Pancreas (tissue), 10 donors: ENCODE measurements around the gene NPC1L1. TPM values are rescaled to one million over a fixed set of nuclear protein-coding genes. Genes with fewer than 3 reads are reported as not detected.

Source experiments
- ATAC-seq, 4 donors: fragments of 200-7000 bp; cut with Tn5 transposase; one replicate each; pipeline versions ENCODE4 v1.8.0 to v1.9.1; 2020; ENCODE audit warnings: mild to moderate bottlenecking in 4 of 4, moderate library complexity in 4 of 4
- DNase-seq, 6 donors: peaks; one replicate each; pipeline ENCODE4 v3.0.0-alpha.2; 2020
- FAIRE-seq: peaks from 2 replicates; lab custom pipeline; 2012; peaks lifted over from hg19 to GRCh38; lab: Jason Lieb, UNC
- H3K27ac ChIP-seq, 4 donors: fragments of 200-600 bp; sonication (generic); 1 replicate in 3 of 4; 2 replicates in 1 of 4; pipeline versions ENCODE4 v1.5.0 to v1.8.0; 2020
- H3K27me3 ChIP-seq, 4 donors: fragments of 200-600 bp; one replicate each; pipeline ENCODE4 v1.8.0; 2021
- H3K36me3 ChIP-seq, 3 donors: fragments of 200-600 bp; sonication (generic) in 1 of 3; one replicate each; pipeline versions ENCODE4 v1.5.0 to v1.8.0; 2020 to 2021
- H3K4me1 ChIP-seq, 3 donors: fragments of 200-600 bp; one replicate each; pipeline ENCODE4 v1.8.0; 2021
- H3K4me3 ChIP-seq, 4 donors: fragments of 200-600 bp; sonication (generic) in 2 of 4; one replicate each; pipeline versions ENCODE4 v1.5.0 to v1.8.0; 2020 to 2021
- H3K9me3 ChIP-seq, 4 donors: fragments of 200-600 bp; one replicate each; pipeline ENCODE4 v1.8.0; 2021
- CTCF ChIP-seq, 4 donors: fragments of 200-600 bp; sonication (generic) in 3 of 4; IDR thresholded peaks; one replicate each; pipeline versions ENCODE4 v1.5.0 to v1.8.0; 2021; ENCODE audit warnings: antibody characterized with exemption in 4 of 4
- WGBS, 2 donors: extraction: QIAGEN DNeasy Blood & Tissue Kit; methylation state at CpG; one replicate each; pipeline ENCODE4 v1.1.7; 2013; 5-methylcytosine and 5-hydroxymethylcytosine counted together
- intact Hi-C, 3 donors: fragments of 100-400 bp; cut with DNase I; formaldehyde crosslinking; loops; one replicate each; pipeline versions ENCODE4 v1.11.1 to v1.14.2; 2022
- polyA plus RNA-seq, 2 donors: library from polyadenylated mRNA; stranded (reverse); fragments of 200-250 nt; gene quantifications; one replicate each; pipeline ENCODE4 v1.2.3, GENCODE V29; 2013
- total RNA-seq, 6 donors: library from RNA; stranded (reverse); fragmentation: NEBNext Ultra II Directional in 4 of 6; extraction: Animal tissue kit (Norgen Biotek cat#: 25700) in 4 of 6; gene quantifications; one replicate each; pipeline versions ENCODE4 v1.2.1 to v1.2.4, GENCODE V29; 2021 to 2023
- donor health status: healthy with polysubstance abuse.
- donor health status: DM: no; HTN: no; CAD: no; lungs with moderate emphysema.
- donor health status: DM: no; HTN: no; CAD: no.
- donor health status: control.
- donor health status: control.
- donor health status: Bipolar disorder and iron deficiency.
- donor health status: DM: yes; HTN: yes; CAD: no.
- donor health status: DM: no; HTN: no; CAD: no.
- donor health status: DM: no; HTN: no; CAD: no.
- donor health status: DM: yes; HTN: yes; CAD: no.

Gene NPC1L1
- total and polyA plus RNA-seq, 8 donors: 0.20 to 3.4 (median 0.62) TPM

DNA sequence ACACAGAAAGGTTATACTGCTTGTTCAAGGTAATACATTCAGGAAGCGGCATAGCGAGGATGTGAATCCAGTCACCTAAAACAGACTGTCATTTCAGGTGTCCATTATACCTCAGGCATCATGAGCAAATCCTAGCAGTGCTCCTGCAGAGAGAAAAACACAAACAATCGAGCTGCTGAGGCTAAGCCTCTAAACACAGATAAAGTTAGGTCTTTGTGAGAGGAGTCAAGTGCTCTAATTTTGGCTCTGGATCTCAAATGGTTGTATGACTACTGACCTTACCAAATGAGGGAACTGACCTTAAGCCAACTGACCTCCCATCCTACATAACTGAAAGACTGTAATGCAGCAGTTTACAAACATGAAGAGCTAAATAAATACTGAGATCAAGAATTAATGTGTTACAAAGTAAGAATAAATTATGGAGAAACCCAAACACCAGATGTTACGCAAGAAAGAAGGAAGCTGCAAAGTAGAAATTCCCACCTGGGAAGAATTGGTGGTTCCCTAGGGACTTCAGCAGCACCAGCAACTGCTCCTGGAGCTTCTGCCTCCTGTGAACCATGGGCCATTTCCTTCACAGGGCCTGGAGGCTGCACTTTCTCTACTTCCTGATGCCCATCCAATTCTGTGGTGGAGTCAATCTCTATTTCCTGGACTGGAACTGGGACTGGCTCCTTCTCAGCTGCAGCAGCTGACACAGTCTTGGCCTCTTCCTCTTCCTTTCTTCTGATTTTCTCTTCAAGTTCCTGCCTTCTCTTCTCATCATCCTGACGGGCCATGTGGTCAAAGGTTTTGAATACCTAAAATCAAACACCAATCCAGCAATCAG lies 56.4 kb downstream of the NPC1L1 start:
- intact Hi-C loops: loop anchor here in 1 of 3 donors (5.0 kb wide), 1 partner anchor 242 kb away; no protein-coding TSS in a partner anchor
- H3K36me3 ChIP-seq: peaks cover 3 to 37% (median 11%) of the 10 kb centered on the region in 3 donors
- ATAC-seq: peak in 2 of 4 donors; percentile 21 to 43

GRCh38 chr7:44482502-44483485 lies 58.3 kb downstream of the NPC1L1 start:
- WGBS, 2 donors: 98% methylated on average over 2 of the region's 2 CpGs
- H3K27me3 ChIP-seq: no peaks in the 10 kb centered on the region
- no peak for TF ChIP-seq CTCF (IDR thresholded peaks at IDR 0.05)
- intact Hi-C loops: loop anchor here in 1 of 3 donors (5.0 kb wide), 1 partner anchor 240 kb away; no protein-coding TSS in a partner anchor
- H3K4me3 ChIP-seq: no peak overlapping the region
- H3K27ac ChIP-seq: no peak overlapping the region
- H3K4me1 ChIP-seq: peaks cover 12 to 28% (median 19%) of the 10 kb centered on the region in 3 donors
- no peaks in the 10 kb centered on the region for H3K9me3 ChIP-seq
- ATAC-seq: no peak
- H3K36me3 ChIP-seq: peaks cover 3 to 51% (median 11%) of the 10 kb centered on the region in 3 donors
- no peak for FAIRE-seq
- DNase-seq: no peak

More for the DNA sequence above, 56.4 kb downstream of the NPC1L1 start:
- H3K4me3 ChIP-seq: no peak overlapping the region
- H3K9me3 ChIP-seq: no peaks in the 10 kb centered on the region
- WGBS, 2 donors: 83 to 85% methylated on average over 5 of the region's 5 CpGs
- H3K27ac ChIP-seq: no peak overlapping the region
- no peaks in the 10 kb centered on the region for H3K27me3 ChIP-seq
- no peak for FAIRE-seq
- TF ChIP-seq CTCF (IDR thresholded peaks at IDR 0.05): no peak
- H3K4me1 ChIP-seq: peaks cover 19 to 44% (median 22%) of the 10 kb centered on the region in 3 donors
- no peak for DNase-seq

DNA sequence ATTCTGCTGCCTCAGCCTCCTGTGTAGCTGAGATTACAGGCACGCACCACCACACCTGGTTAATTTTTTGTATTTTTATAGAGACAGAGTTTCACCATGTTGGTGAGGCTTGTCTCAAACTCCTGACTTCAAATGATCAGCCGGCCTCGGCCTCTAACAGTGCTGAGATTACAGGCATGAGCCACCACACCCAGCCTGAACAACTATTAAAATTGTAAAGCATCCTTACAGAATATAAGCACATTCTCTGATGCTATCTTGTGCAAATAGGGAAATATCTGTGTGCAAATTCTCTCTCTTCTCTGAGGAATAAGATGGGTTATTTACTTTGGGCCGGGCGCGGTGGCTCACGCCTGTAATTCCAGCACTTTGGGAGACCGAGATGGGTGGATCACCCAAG lies 63.2 kb downstream of the NPC1L1 start:
- no peaks in the 10 kb centered on the region for H3K27me3 ChIP-seq
- TF ChIP-seq CTCF (IDR thresholded peaks at IDR 0.05): no peak
- no peak for FAIRE-seq
- no peak overlapping the region for H3K27ac ChIP-seq
- H3K36me3 ChIP-seq: peaks cover 0 to 31% (median 6%) of the 10 kb centered on the region in 3 donors
- no peak overlapping the region for H3K4me3 ChIP-seq
- DNase-seq: no peak
- WGBS, 2 donors: 91 to 92% methylated on average over 8 of the region's 8 CpGs
- intact Hi-C loops: loop anchor here in 1 of 3 donors (5.0 kb wide), 1 partner anchor 236 kb away; no protein-coding TSS in a partner anchor
- peaks cover 0 to 2% (median 0%) of the 10 kb centered on the region in 3 donors for H3K4me1 ChIP-seq
- no peak for ATAC-seq
- H3K9me3 ChIP-seq: no peaks in the 10 kb centered on the region

GRCh38 chr7:44477063-44477830 lies 63.9 kb downstream of the NPC1L1 start:
- WGBS, 2 donors: 35 to 36% methylated on average over 6 of the region's 6 CpGs
- peak; percentile 69 to 82 (median 74) for TF ChIP-seq CTCF (IDR thresholded peaks at IDR 0.05)
- no peak overlapping the region for H3K4me3 ChIP-seq
- H3K27ac ChIP-seq: no peak overlapping the region
- no peaks in the 10 kb centered on the region for H3K9me3 ChIP-seq
- peak; percentile 84 to 98 (median 96) for ATAC-seq
- peaks cover 0 to 25% (median under 1%) of the 10 kb centered on the region in 3 donors for H3K36me3 ChIP-seq
- no peak for FAIRE-seq
- DNase-seq: peak in 5 of 6 donors; percentile 17 to 67 (median 40)
- intact Hi-C loops: loop anchor here in 1 of 3 donors (5.0 kb wide), 1 partner anchor 235 kb away; no protein-coding TSS in a partner anchor
- no peaks in the 10 kb centered on the region for H3K27me3 ChIP-seq
- peaks cover 0 to 2% (median 0%) of the 10 kb centered on the region in 3 donors for H3K4me1 ChIP-seq
